Hematopoietic multipotent progenitor cell (in vitro differentiated cells): Measurements from ENCODE around the gene JMJD8. TPM values are rescaled to one million over a fixed set of nuclear protein-coding genes. Genes with fewer than 3 reads are reported as not detected.

Experiments
- DNase-seq, 3 donors: peaks; one replicate each; pipeline ENCODE4 v3.0.0-alpha.2; 2011 to 2015; ENCODE audit warnings: low read depth in 2 of 3, low spot score in 2 of 3
- total RNA-seq: library from RNA; depleted of rRNA; stranded (reverse); fragments of >200 nt; gene quantifications from one replicate; pipeline ENCODE4 v1.2.3, GENCODE V29; 2012

JMJD8 gene
- 68.9 TPM for total RNA-seq

GRCh38 chr16:684071-684794 is at the start of gene JMJD8:
Gene JMJD8 (minus strand): TSS chr16:684334. CDS start chr16:684319, 15 bp downstream.
- peak; percentile 90 to 95 (median 93) for DNase-seq

- DNase-seq, result peak in 1 of 3 donors; percentile 46
Measured at GRCh38 chr16:733382-734207, 49.5 kb upstream of the JMJD8 start.

- no peak for DNase-seq
Measured at GRCh38 chr16:732936-733335, 48.8 kb upstream of the JMJD8 start.

- no peak for DNase-seq
Measured at GRCh38 chr16:732332-732731, 48.2 kb upstream of the JMJD8 start.

- DNase-seq, result no peak
Measured at GRCh38 chr16:730666-731509, 46.8 kb upstream of the JMJD8 start.

GRCh38 chr16:729768-730665 is 45.9 kb upstream of the JMJD8 start:
- no peak for DNase-seq

- DNase-seq, result no peak
Measured at GRCh38 chr16:728890-729744, 45.0 kb upstream of the JMJD8 start.

GRCh38 chr16:728131-728889 is 44.2 kb upstream of the JMJD8 start:
- peak in 1 of 3 donors; percentile 47 for DNase-seq

GRCh38 chr16:727291-727977 is 43.3 kb upstream of the JMJD8 start:
- DNase-seq, result no peak

GRCh38 chr16:726438-727290 is 42.5 kb upstream of the JMJD8 start, which contains the start of the genes CCDC78 and HAGHL:
Gene CCDC78 (minus strand): TSS chr16:726443. CDS start chr16:726367, 76 bp downstream.
Gene HAGHL (plus strand): TSS chr16:727106. CDS start chr16:727510, 404 bp downstream.
- DNase-seq, result no peak

GRCh38 chr16:726188-726437 is 42.0 kb upstream of the JMJD8 start:
- no peak for DNase-seq

GRCh38 chr16:725463-726187 is 41.5 kb upstream of the JMJD8 start:
- no peak for DNase-seq

GRCh38 chr16:725041-725376 is 40.9 kb upstream of the JMJD8 start:
- no peak for DNase-seq

GRCh38 chr16:724188-725040 is 40.3 kb upstream of the JMJD8 start:
- no peak for DNase-seq

- no peak for DNase-seq
Measured at GRCh38 chr16:723695-724094, 39.6 kb upstream of the JMJD8 start.
